Lower leg skin (tissue), 3 donors: ENCODE results near the gene TIMM17B.

Experiments used
- POLR2A ChIP-seq, 2 donors: fragments of 450-650 bp; IDR thresholded peaks; one replicate each; pipeline ENCODE4 v1.6.1; 2016 to 2017; ENCODE audit warnings: antibody characterized with exemption in 2 of 2, mild to moderate bottlenecking in 1 of 2, moderate library complexity in 1 of 2
- TF ChIP-seq, protein P1 (sequence below), 3 donors: fragments of 450-650 bp; IDR thresholded peaks; one replicate each; pipeline ENCODE4 v1.5.1; 2016; ENCODE audit warnings: antibody characterized with exemption in 3 of 3, mild to moderate bottlenecking in 3 of 3, moderate library complexity in 2 of 3

- TF ChIP-seq, protein P1, sequence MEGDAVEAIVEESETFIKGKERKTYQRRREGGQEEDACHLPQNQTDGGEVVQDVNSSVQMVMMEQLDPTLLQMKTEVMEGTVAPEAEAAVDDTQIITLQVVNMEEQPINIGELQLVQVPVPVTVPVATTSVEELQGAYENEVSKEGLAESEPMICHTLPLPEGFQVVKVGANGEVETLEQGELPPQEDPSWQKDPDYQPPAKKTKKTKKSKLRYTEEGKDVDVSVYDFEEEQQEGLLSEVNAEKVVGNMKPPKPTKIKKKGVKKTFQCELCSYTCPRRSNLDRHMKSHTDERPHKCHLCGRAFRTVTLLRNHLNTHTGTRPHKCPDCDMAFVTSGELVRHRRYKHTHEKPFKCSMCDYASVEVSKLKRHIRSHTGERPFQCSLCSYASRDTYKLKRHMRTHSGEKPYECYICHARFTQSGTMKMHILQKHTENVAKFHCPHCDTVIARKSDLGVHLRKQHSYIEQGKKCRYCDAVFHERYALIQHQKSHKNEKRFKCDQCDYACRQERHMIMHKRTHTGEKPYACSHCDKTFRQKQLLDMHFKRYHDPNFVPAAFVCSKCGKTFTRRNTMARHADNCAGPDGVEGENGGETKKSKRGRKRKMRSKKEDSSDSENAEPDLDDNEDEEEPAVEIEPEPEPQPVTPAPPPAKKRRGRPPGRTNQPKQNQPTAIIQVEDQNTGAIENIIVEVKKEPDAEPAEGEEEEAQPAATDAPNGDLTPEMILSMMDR (IDR thresholded peaks at IDR 0.05) = no peak
- no peak for TF ChIP-seq POLR2A (IDR thresholded peaks at IDR 0.05)
Observed at GRCh38 chrX:48883729-48884128, 13.8 kb downstream of the TIMM17B start.
